Esophagus (tissue), 2 donors: ENCODE results near the gene MTX3. TPM values are rescaled to one million over a fixed set of nuclear protein-coding genes. Genes with fewer than 3 reads are reported as not detected.
A peak's percentile ranks its signal among the peaks of the same experiment; 100 is the strongest.

ENCODE experiments used
- H3K27ac ChIP-seq, 2 donors: one replicate each; pipeline ENCODE4 v1.5.1; 2013; ENCODE audit warnings: low read depth in 2 of 2, mild to moderate bottlenecking in 2 of 2, inconsistent platforms in 1 of 2, low read length in 1 of 2, moderate library complexity in 1 of 2
- H3K27me3 ChIP-seq, 2 donors: one replicate each; pipeline ENCODE4 v1.6.1; 2013; ENCODE audit warnings: low read length in 2 of 2, control low read depth in 1 of 2, mild to moderate bottlenecking in 1 of 2; ENCODE audit not compliant: insufficient read depth in 2 of 2, control insufficient read depth in 1 of 2
- H3K36me3 ChIP-seq, 2 donors: one replicate each; pipeline ENCODE4 v1.6.1; 2013; ENCODE audit warnings: low read length in 1 of 2; ENCODE audit not compliant: control insufficient read depth in 2 of 2, insufficient read depth in 2 of 2
- H3K4me1 ChIP-seq, 2 donors: one replicate each; pipeline ENCODE4 v1.6.1; 2013; ENCODE audit warnings: low read length in 1 of 2; ENCODE audit not compliant: control insufficient read depth in 2 of 2, insufficient read depth in 2 of 2
- H3K4me3 ChIP-seq, 2 donors: one replicate each; pipeline ENCODE4 v1.5.1; 2013; ENCODE audit warnings: low read length in 2 of 2, mild to moderate bottlenecking in 2 of 2, low read depth in 1 of 2, moderate library complexity in 1 of 2
- H3K9me3 ChIP-seq, 2 donors: one replicate each; pipeline ENCODE4 v1.6.1; 2013; ENCODE audit warnings: mild to moderate bottlenecking in 2 of 2, low read depth in 1 of 2, low read length in 1 of 2, moderate library complexity in 1 of 2; ENCODE audit not compliant: control insufficient read depth in 2 of 2, insufficient read depth in 1 of 2
- WGBS, 2 donors: extraction: QIAGEN DNeasy Blood & Tissue Kit; methylation state at CpG; one replicate each; pipeline ENCODE4 v1.1.7; 2013; 5-methylcytosine and 5-hydroxymethylcytosine counted together
- polyA plus RNA-seq, 2 donors: library from polyadenylated mRNA; stranded (reverse); fragments of 200-250 nt; gene quantifications; one replicate each; pipeline ENCODE4 v1.2.3, GENCODE V29; 2013
- donor health status: healthy with polysubstance abuse.
- donor health status: Bipolar disorder and iron deficiency.

Gene MTX3
- 1 to 10 TPM; 4.2 to 4.8 TPM for polyA plus RNA-seq

- Histone ChIP-seq H3K36me3 (peaks cover 0 to 2% of the 10 kb centered on the region in 2 donors), H3K9me3 (no peaks in the 10 kb centered on the region)
- WGBS, 2 donors = 1 to 2% methylated on average over 50 of the region's 50 CpGs
Measured at GRCh38 chr5:79990598-79991507, at the start of gene MTX3. Gene MTX3, minus strand, starts transcription at chr5:79991262. Its CDS starts 24 bp downstream, at chr5:79991238.

GRCh38 chr5:80039650-80040049 is 48.6 kb upstream of the MTX3 start:
- Histone ChIP-seq H3K4me1 (peaks cover 0 to 8% of the 10 kb centered on the region in 2 donors), H3K4me3 (no peak overlapping the region), H3K36me3 (no peaks in the 10 kb centered on the region), H3K27me3 (peaks cover 0 to 4% of the 10 kb centered on the region in 2 donors), H3K9me3 (no peaks in the 10 kb centered on the region), H3K27ac (no peak overlapping the region)
- 73 to 79% methylated on average over 2 of the region's 2 CpGs for WGBS, 2 donors

More at GRCh38 chr5:79990598-79991507, at the start of gene MTX3:
- Histone ChIP-seq H3K27ac (peak within 1 kb of the TSS; percentile 65 to 76), H3K27me3 (no peaks in the 10 kb centered on the region), H3K4me1 (no peaks in the 10 kb centered on the region), H3K4me3 (peak within 1 kb of the TSS; percentile 81 to 86)

- Histone ChIP-seq H3K4me3 (no peak overlapping the region), H3K27me3 (peaks cover 0 to 4% of the 10 kb centered on the region in 2 donors), H3K9me3 (no peaks in the 10 kb centered on the region), H3K27ac (no peak overlapping the region), H3K36me3 (no peaks in the 10 kb centered on the region), H3K4me1 (peaks cover 0 to 8% of the 10 kb centered on the region in 2 donors)
- WGBS, 2 donors = 75 to 76% methylated on average over 5 of the region's 5 CpGs
Measured at GRCh38 chr5:80037366-80037765, 46.3 kb upstream of the MTX3 start.

GRCh38 chr5:80036615-80037014 is 45.6 kb upstream of the MTX3 start:
- Histone ChIP-seq H3K36me3 (no peaks in the 10 kb centered on the region), H3K27me3 (peaks cover 0 to 4% of the 10 kb centered on the region in 2 donors), H3K9me3 (no peaks in the 10 kb centered on the region), H3K4me3 (no peak overlapping the region), H3K4me1 (peaks cover 0 to 8% of the 10 kb centered on the region in 2 donors), H3K27ac (no peak overlapping the region)
- WGBS, 2 donors = 86 to 88% methylated on average over 5 of the region's 5 CpGs

GRCh38 chr5:80035839-80036238 is 44.8 kb upstream of the MTX3 start:
- Histone ChIP-seq H3K36me3 (no peaks in the 10 kb centered on the region), H3K27me3 (peaks cover 0 to 4% of the 10 kb centered on the region in 2 donors), H3K4me3 (no peak overlapping the region), H3K4me1 (peaks cover 0 to 8% of the 10 kb centered on the region in 2 donors), H3K27ac (no peak overlapping the region), H3K9me3 (no peaks in the 10 kb centered on the region)
- 80 to 87% methylated on average over 7 of the region's 7 CpGs for WGBS, 2 donors

GRCh38 chr5:80034962-80035821 is 44.1 kb upstream of the MTX3 start, which contains the start of gene THBS4:
Gene THBS4, plus strand, starts transcription at chr5:80035348. Its CDS starts 190 bp downstream, at chr5:80035538.
- no peaks in the 10 kb centered on the region for H3K36me3 ChIP-seq
- no peaks in the 10 kb centered on the region for H3K9me3 ChIP-seq
- H3K27me3 ChIP-seq = peaks cover 0 to 4% of the 10 kb centered on the region in 2 donors
- H3K4me1 ChIP-seq = peaks cover 0 to 8% of the 10 kb centered on the region in 2 donors
- H3K27ac ChIP-seq = no peak within 1 kb of the TSS
- peak within 1 kb of the TSS; percentile 26 to 37 for H3K4me3 ChIP-seq
- WGBS, 2 donors = 8 to 9% methylated on average over 55 to 76 of the region's 76 CpGs

- 54 to 55% methylated on average over 8 of the region's 8 CpGs for WGBS, 2 donors
- Histone ChIP-seq H3K36me3 (no peaks in the 10 kb centered on the region), H3K4me1 (peaks cover 0 to 8% of the 10 kb centered on the region in 2 donors), H3K9me3 (no peaks in the 10 kb centered on the region), H3K27ac (no peak overlapping the region), H3K27me3 (peaks cover 0 to 4% of the 10 kb centered on the region in 2 donors), H3K4me3 (no peak overlapping the region)
Measured at GRCh38 chr5:80034559-80034958, 43.5 kb upstream of the MTX3 start.

GRCh38 chr5:80033513-80033912 is 42.5 kb upstream of the MTX3 start:
- H3K4me1 ChIP-seq = peaks cover 0 to 8% of the 10 kb centered on the region in 2 donors
- H3K4me3 ChIP-seq = no peak overlapping the region
- no peaks in the 10 kb centered on the region for H3K36me3 ChIP-seq
- H3K27ac ChIP-seq = no peak overlapping the region
- H3K27me3 ChIP-seq = peaks cover 0 to 4% of the 10 kb centered on the region in 2 donors
- no peaks in the 10 kb centered on the region for H3K9me3 ChIP-seq

GRCh38 chr5:80031109-80031508 is 40.0 kb upstream of the MTX3 start:
- Histone ChIP-seq H3K4me3 (no peak overlapping the region), H3K36me3 (no peaks in the 10 kb centered on the region), H3K9me3 (no peaks in the 10 kb centered on the region), H3K27ac (no peak overlapping the region), H3K27me3 (peaks cover 0 to 4% of the 10 kb centered on the region in 2 donors), H3K4me1 (peaks cover 0 to 8% of the 10 kb centered on the region in 2 donors)
- WGBS, 2 donors = 70 to 75% methylated on average over 1 of the region's 1 CpG
